Epithelial cell of esophagus (primary cell): ENCODE results near the gene ZNF780A.

Source experiments
- DNase-seq: peaks from one replicate; pipeline ENCODE4 v3.0.0; 2010; ENCODE audit warnings: low read depth
- H3K4me3 ChIP-seq: 2 replicates; pipeline ENCODE4 v1.5.1; 2011; ENCODE audit warnings: mild to moderate bottlenecking, low read length, control low read depth
- TF ChIP-seq, protein P1 (sequence below): IDR thresholded peaks from 2 replicates; pipeline ENCODE4 v1.5.1; 2011; ENCODE audit warnings: low read depth, mild to moderate bottlenecking, low read length, control low read depth, inconsistent platforms; ENCODE audit not compliant: insufficient read depth; ENCODE audit errors: missing control alignments

ZNF780A gene

DNA sequence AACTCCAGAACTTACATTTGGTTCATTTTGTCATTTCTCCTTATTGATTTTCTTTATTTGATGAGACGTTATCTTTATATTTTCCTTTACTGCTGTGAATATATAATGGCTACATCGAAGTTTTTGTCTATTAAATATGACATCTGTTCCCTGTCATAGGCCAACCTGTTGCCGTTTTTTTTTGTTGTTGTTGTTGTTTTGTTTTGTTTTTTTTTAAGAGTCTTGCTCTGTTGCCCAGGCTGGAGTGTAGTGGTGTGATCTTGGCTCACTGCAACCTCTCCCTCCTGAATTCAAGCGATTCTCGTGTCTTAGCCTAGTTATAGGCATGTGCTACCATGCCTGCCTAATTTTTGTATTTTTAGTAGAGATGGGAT, 64.2 kb downstream of the ZNF780A start:
- no peak overlapping the region for H3K4me3 ChIP-seq
- TF ChIP-seq, protein P1, sequence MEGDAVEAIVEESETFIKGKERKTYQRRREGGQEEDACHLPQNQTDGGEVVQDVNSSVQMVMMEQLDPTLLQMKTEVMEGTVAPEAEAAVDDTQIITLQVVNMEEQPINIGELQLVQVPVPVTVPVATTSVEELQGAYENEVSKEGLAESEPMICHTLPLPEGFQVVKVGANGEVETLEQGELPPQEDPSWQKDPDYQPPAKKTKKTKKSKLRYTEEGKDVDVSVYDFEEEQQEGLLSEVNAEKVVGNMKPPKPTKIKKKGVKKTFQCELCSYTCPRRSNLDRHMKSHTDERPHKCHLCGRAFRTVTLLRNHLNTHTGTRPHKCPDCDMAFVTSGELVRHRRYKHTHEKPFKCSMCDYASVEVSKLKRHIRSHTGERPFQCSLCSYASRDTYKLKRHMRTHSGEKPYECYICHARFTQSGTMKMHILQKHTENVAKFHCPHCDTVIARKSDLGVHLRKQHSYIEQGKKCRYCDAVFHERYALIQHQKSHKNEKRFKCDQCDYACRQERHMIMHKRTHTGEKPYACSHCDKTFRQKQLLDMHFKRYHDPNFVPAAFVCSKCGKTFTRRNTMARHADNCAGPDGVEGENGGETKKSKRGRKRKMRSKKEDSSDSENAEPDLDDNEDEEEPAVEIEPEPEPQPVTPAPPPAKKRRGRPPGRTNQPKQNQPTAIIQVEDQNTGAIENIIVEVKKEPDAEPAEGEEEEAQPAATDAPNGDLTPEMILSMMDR, result no peak
- DNase-seq, result no peak

DNA sequence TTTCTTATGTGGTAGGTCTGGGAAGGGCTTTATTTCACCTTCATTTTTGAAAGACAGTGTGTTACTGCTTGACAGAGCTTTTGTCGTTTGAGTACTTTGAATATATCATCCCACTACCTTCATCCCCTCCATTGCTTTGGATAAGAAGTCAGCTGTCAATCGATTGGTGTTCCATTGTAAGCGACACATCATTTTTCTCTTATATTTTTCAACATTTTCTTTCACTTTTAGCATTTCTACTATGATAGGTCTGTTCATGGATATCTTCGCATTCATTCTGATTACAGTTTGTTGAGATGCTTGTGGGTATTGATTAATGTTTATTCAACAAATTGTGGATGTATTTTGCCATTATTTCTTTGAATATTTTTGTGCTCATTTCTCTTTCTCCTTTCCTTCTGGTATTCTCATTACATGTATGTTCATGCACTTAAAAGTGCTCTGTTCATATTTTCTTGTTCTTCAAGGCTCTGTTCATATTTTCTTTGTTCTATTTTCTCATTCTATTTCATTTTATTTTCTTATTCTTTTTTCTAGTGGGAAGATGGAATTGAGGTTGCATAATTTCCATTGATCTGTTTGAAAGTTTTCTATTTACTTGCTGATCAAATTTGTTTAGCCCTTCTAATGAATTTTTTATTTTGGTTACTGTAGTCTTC, 64.7 kb downstream of the ZNF780A start:
- no peak for DNase-seq
- TF ChIP-seq, protein P1, result no peak
- H3K4me3 ChIP-seq, result no peak overlapping the region

DNA sequence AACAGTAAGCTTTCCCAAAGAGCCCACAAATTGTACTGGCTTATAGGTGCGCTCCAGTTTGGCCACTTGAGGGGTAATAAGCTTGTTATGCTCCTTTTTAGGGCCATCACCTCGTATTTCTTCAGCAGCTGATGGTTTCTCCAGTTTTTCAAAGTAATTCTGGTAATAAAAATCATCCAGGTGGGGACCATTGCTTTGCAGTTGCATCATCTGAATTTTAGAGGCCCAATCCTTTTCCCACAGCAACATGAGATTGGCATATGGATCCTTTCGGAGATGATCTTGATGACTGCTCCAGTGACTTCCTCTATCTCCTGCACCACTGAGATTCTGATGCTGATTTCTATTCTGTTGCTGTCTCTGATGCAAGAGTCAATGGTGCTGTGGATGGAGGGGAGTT, 66.8 kb downstream of the ZNF780A start:
- no peak for DNase-seq
- TF ChIP-seq, protein P1, result no peak
- no peak overlapping the region for H3K4me3 ChIP-seq
